KMS-11 (cell line): ENCODE measurements around the gene MAN2B1.
"Not testable (repeated sequence)": the region's sequence is repeated elsewhere in the genome, so short reads cannot be mapped to it uniquely, and the experiment has no call there.

Experiments
- H2AFZ ChIP-seq: fragments of 200-600 bp; sonication (generic); 2 replicates; pipeline ENCODE4 v1.6.1; 2016; ENCODE audit warnings: antibody characterized with exemption, mixed run types, low read depth
- H3K27ac ChIP-seq: fragments of 200-600 bp; sonication (generic); 2 replicates; pipeline ENCODE4 v1.6.1; 2016; ENCODE audit warnings: mild to moderate bottlenecking, mixed run types
- H3K27me3 ChIP-seq: fragments of 200-600 bp; sonication (generic); 2 replicates; pipeline ENCODE4 v1.6.1; 2017; ENCODE audit warnings: mild to moderate bottlenecking, low read depth, mixed run types, moderate library complexity; ENCODE audit not compliant: insufficient read depth
- H3K36me3 ChIP-seq: fragments of 200-600 bp; sonication (generic); 2 replicates; pipeline ENCODE4 v1.6.1; 2017; ENCODE audit warnings: mild to moderate bottlenecking, mixed run types; ENCODE audit not compliant: insufficient read depth
- H3K4me1 ChIP-seq: fragments of 200-600 bp; sonication (generic); 2 replicates; pipeline ENCODE4 v1.6.1; 2016; ENCODE audit warnings: mild to moderate bottlenecking, low read depth, mixed run types; ENCODE audit not compliant: poor library complexity, severe bottlenecking
- H3K4me2 ChIP-seq: fragments of 200-600 bp; sonication (generic); 2 replicates; pipeline ENCODE4 v1.7.0; 2016; ENCODE audit warnings: mild to moderate bottlenecking, mixed run types
- H3K4me3 ChIP-seq: fragments of 200-600 bp; sonication (generic); IDR thresholded peaks from 2 replicates; pipeline ENCODE4 v1.6.1; 2017; ENCODE audit warnings: low read depth, low read length, mixed read lengths; ENCODE audit not compliant: insufficient read depth
- H3K79me2 ChIP-seq: fragments of 200-600 bp; sonication (generic); 2 replicates; pipeline ENCODE4 v1.6.1; 2016; ENCODE audit warnings: low read depth, mixed run types; ENCODE audit not compliant: insufficient read depth
- H3K9ac ChIP-seq: fragments of 200-600 bp; sonication (generic); 2 replicates; pipeline ENCODE4 v1.6.1; 2016; ENCODE audit warnings: mild to moderate bottlenecking, mixed run types
- H4K20me1 ChIP-seq: fragments of 200-600 bp; sonication (generic); 2 replicates; pipeline ENCODE4 v1.6.1; 2016; ENCODE audit warnings: mild to moderate bottlenecking, mixed run types; ENCODE audit not compliant: insufficient read depth
- CTCF ChIP-seq: fragments of 200-600 bp; sonication (generic); conservative IDR thresholded peaks from 2 replicates; pipeline ENCODE4 v1.6.1; 2017; ENCODE audit warnings: low read depth, mild to moderate bottlenecking, antibody characterized with exemption, low read length, moderate library complexity, mixed read lengths

The MAN2B1 gene

GRCh38 chr19:12666265-12667048 is at the start of gene MAN2B1, which contains the start of gene WDR83:
Gene MAN2B1, minus strand, starts transcription at chr19:12666742. Its CDS starts 41 bp downstream, at chr19:12666701.
Gene WDR83, plus strand, starts transcription at chr19:12666807. Its CDS starts 2,984 bp downstream, at chr19:12669791.
- no peaks in the 10 kb centered on the region; the same call in 1 of the 2 replicates for H3K36me3 ChIP-seq
- H3K27ac ChIP-seq, result no peak within 1 kb of the TSS
- peaks cover 30% of the 10 kb centered on the region for H3K4me1 ChIP-seq
- H3K4me3 ChIP-seq, result no peak within 1 kb of the TSS
- peak within 1 kb of the TSS; percentile 97 for H3K4me2 ChIP-seq
- H4K20me1 ChIP-seq, result no peaks in the 10 kb centered on the region
- TF ChIP-seq CTCF, result no peak
- no peaks in the 10 kb centered on the region for H3K27me3 ChIP-seq
- H3K9ac ChIP-seq, result peak within 1 kb of the TSS; percentile 54; the same call in 1 of the 2 replicates
- 0 out of 2 replicates have a peak, but pooled peaks cover 6% of the 10 kb centered on the region for H3K79me2 ChIP-seq
- peak within 1 kb of the TSS; percentile 89 for H2AFZ ChIP-seq

- no peak for TF ChIP-seq CTCF
- Histone ChIP-seq H3K4me2 (no peak overlapping the region), H3K27ac (no peak overlapping the region), H3K4me3 (no peak overlapping the region), H2AFZ (no peak overlapping the region), H3K79me2 (peaks cover 37% of the 10 kb centered on the region), H3K36me3 (peaks cover 13% of the 10 kb centered on the region; the same call in 1 of the 2 replicates), H3K4me1 (peaks cover 33% of the 10 kb centered on the region), H4K20me1 (no peaks in the 10 kb centered on the region), H3K9ac (no peak overlapping the region), H3K27me3 (no peaks in the 10 kb centered on the region)
Measured at GRCh38 chr19:12715929-12716328, 49.4 kb upstream of the MAN2B1 start.

GRCh38 chr19:12715102-12715501 is 48.6 kb upstream of the MAN2B1 start:
- no peak overlapping the region for H2AFZ ChIP-seq
- H3K4me2 ChIP-seq, result no peak overlapping the region
- peaks cover 17% of the 10 kb centered on the region; the same call in 1 of the 2 replicates for H3K36me3 ChIP-seq
- H4K20me1 ChIP-seq, result no peaks in the 10 kb centered on the region
- peaks cover 29% of the 10 kb centered on the region for H3K79me2 ChIP-seq
- H3K4me3 ChIP-seq, result no peak overlapping the region
- no peak overlapping the region for H3K27ac ChIP-seq
- H3K9ac ChIP-seq, result no peak overlapping the region
- H3K4me1 ChIP-seq, result peaks cover 29% of the 10 kb centered on the region
- TF ChIP-seq CTCF, result no peak
- no peaks in the 10 kb centered on the region for H3K27me3 ChIP-seq

- H2AFZ ChIP-seq, H3K9ac ChIP-seq, H3K4me3 ChIP-seq, H4K20me1 ChIP-seq, H3K27ac ChIP-seq, H3K4me2 ChIP-seq, H3K27me3 ChIP-seq: not testable (repeated sequence)
- Histone ChIP-seq H3K36me3 (peaks cover 12% of the 10 kb centered on the region; the same call in 1 of the 2 replicates), H3K4me1 (peaks cover 15% of the 10 kb centered on the region), H3K79me2 (peaks cover 11% of the 10 kb centered on the region; the same call in 1 of the 2 replicates)
Measured at GRCh38 chr19:12713304-12713703, 46.8 kb upstream of the MAN2B1 start.

- not testable (repeated sequence) for H3K79me2 ChIP-seq, H4K20me1 ChIP-seq, H2AFZ ChIP-seq, H3K4me3 ChIP-seq, H3K4me2 ChIP-seq, H3K27ac ChIP-seq, H3K4me1 ChIP-seq, H3K9ac ChIP-seq, H3K27me3 ChIP-seq
- TF ChIP-seq CTCF, result 0 out of 2 replicates have a peak, but pooled peaks have one; percentile 24
- peaks cover 10% of the 10 kb centered on the region; the same call in 1 of the 2 replicates for H3K36me3 ChIP-seq
Measured at GRCh38 chr19:12712077-12712476, 45.5 kb upstream of the MAN2B1 start.
